HG03342 (cell line): ENCODE results near the gene ARHGDIA.

Source experiments
- ATAC-seq: cut with Tn5 transposase; IDR thresholded peaks from one replicate; pipeline ENCODE4 v1.9.1; 2021; ENCODE audit warnings: mild to moderate bottlenecking, moderate library complexity; ENCODE audit not compliant: unreplicated experiment

ARHGDIA gene

DNA sequence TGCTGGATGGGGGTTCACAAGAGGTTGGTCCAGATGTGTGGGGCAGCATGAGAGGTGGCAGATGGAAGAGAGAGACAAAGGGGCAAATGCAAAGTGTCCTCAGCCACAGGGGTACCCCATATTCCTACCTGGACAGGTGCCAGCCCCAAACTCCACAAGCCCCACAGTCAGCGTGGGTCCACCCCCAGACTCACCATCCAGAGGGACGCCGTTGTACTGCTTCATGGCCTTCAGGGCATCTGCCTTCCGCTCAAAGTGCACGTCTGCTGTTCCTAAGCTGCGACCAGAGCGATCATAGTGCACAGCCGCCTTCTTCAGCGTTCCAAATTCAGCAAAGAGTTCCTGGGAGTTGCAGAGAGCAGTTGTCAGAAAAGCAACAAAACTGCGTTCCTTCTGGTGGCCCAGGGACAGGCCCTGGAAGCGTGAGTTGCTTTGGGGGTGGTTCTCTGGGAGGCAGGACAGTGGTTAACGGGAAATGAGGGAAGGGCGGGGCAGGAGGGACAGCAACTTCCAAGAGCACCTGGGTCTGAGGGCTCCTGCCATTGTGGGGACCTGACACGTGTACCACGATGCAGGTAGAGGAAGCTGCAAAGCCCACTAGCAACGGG, 18.0 kb upstream of the ARHGDIA start:
- no peak for ATAC-seq

DNA sequence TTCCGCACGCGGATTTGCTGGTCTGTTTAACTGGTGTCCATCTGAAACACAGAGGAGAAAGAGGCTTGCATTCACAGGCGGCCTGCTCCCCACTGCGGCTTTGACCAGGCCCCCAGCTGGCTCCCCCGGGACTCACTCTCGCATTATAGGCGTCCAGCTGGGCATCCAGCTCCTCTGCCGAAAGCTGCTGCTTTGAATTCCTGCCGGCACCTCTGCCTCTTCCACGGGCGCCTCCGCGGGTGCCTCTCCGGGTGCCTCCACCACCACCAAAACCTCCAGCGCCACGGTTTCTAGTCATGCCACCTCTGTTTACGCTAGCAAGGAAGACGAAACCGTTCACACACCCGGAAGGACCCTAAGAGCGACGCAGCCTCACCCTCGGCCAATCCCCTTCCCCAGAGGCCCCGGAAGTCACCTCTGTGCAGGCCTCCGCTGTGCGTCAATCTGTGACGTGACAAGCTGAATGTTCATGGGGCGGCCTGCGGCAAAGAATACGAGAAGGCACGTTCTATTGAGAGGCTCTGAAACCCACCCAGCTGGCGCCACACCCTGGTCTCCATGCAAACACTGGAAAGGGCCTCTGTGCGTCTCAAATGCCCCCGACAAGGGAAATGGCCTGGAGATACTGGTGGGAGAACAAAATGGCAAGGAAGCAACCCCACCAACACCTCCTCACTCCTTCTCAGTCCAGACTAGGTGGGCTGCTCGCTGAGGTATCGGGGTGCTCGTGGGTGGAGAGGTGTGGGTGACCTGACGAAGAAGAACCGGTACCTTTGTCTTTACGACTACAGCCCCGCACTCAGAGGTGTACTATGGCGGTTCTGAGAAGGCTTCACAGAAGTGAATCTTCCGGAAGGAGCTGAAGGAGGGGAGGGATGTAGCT, 17.2 kb upstream of the ARHGDIA start:
- ATAC-seq: no peak

DNA sequence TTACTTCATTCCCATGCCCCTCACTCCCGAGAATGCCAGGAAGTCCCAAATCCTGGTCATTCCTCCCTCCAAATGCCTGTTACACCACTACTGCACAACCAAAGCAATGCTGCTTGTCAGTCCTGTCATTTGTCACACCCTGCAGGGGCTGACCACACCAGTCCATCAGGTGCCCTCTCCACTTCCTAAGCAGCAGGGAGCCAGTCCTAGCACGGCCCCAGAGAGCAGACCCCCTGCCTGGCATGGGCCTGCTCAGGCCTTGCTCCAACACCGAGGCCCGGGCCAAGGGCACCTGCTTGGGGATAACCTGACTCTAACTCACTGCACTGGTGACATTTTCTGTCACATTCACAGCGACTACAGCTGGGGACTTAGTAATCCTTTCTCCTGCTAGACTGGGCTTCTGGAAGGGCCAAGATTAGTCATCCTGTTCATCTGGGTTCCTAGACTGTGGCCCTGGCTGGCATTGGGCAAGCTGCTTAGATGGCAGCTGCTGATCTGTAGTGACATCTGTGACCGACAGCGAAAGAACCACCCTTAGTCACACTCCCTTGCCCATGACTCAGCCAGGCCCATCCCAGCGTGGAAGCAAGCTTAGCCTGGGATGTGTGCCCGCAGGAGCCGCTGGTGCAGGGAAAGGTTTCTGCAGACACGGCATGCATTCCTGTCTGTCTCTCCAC, 14.9 kb upstream of the ARHGDIA start:
- ATAC-seq: no peak

DNA sequence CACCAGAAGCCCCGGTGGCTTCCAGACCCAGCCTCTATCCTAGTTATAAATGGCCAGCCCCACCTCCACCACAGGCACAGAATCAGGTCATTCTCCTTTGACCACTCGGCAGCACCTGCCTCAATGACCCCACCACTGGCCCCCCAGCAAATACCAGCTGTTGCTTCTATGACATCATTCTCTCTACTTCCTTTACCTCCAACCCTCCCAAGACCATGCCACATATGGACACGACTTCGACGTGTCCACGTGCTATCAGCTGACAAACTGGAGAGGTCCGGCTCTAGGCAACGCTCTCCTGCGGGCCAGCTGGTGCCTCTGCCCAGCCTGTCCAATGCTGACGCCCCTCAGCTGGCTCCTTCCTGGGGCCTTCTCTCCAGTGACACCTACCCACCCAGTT, 14.3 kb upstream of the ARHGDIA start:
- no peak for ATAC-seq

DNA sequence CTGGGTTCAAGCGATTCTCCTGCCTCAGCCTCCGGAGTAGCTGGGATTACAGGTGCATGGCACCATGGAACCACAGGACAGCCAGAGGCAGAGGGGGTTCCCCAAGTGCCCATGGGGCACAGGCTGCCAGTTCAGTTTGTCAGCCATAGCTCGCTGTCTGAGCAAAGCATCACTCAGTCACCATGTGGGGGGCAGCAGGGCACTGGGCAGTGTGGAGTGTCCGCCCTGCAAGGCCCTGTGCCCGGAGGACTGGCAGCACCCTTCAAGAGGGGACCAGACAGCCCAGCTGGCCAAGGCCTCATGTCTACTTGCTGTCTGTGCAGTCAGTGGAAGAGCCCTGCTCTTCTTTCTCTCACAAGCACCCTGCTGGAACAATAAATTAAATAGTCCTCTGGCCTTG, 13.8 kb upstream of the ARHGDIA start:
- ATAC-seq: no peak

DNA sequence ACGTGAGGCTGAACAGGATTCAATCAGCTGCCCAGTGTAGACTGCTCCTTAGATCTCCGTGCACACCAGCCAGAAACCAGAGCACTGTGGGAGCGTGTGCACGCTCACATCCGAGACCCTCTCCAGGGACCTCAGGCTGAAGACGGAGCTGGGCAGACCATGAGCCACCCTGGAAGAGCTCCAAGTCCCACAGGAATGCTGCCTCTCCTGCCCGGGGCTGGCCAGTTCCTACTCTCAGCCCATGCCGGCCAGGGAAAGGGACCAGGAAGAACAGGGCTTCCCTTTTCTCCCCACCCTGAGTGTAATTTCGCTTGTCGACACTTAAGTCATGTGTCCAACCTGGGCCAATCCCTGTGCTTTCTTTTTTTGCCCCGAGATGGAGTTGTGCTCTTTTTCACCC, 13.4 kb upstream of the ARHGDIA start:
- ATAC-seq: no peak

DNA sequence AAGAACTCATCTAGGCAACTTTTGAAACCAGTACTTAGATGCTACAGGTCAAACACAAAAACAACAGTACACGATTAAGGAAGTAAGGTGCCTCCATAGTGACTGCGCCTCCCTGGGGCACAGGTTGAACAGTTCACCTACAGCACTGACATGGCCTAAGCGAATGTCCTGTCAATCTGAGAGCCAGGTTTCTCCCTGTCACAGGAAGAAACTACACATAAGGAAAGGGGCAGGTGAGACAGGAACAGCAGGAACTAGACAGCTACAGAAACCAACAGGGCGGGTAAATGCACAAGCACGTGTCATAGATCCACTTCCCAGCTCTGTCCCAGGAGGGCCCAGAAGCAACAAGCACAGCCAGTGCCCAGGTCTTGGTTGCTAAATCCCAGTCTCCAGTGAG, 8.0 kb upstream of the ARHGDIA start:
- ATAC-seq: no peak

DNA sequence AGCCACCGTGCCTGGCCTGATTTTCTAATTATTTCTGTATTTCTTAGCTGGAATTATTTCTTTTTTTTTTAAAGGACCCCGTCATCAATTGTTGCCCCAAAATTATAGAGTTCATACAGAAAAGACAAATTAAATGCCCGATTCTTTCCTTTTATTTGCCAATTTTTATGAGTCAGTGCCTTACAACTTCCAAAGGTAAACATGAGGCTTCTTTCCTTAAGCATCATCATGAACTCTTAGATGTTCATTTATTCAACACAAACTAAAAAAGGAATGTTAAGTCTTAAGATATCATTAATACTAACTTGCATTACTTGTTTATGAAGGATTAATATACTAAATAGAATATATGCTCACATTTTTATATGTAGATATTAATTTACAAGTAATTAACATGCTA, 7.2 kb upstream of the ARHGDIA start:
- ATAC-seq: no peak

DNA sequence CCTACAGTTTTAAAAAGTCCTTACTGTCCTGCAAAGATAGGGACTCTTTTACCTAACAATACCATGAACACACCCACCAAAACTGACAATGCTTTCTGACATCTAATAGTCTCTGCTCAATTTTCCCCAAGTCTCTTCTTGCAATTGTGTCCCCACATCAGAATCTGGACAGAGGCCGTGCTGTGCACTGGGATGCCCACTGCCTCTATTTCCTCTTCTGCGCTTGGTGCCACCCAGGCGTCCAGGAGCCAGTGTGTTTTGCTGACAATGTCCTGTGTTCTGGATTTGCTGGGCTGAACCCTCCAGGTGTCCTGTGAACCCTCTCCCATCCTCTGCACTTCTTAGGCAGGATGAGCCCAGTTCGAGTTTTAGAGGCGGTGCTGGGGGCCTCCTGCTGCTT, 6.4 kb upstream of the ARHGDIA start:
- no peak for ATAC-seq

DNA sequence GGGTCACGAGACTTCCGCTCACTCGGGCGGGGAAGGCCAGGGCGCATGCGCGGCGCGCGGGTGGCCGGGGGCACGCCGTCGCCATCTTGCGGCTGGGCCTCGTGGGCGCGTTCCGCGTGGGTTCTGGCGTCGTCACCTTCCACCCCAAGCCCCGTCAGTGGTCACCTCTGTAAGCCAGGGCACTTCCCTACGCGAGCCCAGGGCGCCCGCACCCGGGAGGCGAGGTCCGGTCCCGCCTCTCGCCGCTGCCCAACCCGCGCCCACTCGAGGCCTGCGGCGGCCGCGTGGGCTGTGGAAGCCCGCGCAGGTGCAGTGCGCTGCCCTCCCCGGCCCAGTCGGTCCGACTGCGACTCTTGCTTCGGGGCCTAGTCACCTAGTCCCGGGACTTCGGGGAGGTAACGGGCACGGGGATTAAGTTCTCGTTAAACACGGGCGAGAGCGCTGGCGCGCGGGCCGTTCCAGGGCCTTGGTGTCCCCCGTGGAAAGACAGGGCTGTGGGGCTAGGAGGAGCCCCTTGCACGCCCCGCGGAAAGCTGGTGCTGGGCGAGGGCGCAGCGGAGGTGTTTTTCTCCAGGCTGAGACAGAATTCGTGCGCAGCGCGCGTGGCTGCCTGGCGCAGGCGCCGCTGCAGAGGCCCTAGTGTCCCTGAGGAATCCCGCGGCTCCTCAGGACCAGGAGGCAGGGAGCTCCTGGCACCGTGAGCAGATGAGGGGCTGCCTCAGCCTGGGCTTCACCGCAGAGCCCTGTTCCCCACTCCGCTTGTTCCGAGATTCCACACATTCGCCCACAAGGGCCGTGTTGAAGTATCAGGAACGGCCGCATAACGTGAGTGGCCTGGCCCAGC, 472 bp upstream of the ARHGDIA start:
- ATAC-seq: no peak

DNA sequence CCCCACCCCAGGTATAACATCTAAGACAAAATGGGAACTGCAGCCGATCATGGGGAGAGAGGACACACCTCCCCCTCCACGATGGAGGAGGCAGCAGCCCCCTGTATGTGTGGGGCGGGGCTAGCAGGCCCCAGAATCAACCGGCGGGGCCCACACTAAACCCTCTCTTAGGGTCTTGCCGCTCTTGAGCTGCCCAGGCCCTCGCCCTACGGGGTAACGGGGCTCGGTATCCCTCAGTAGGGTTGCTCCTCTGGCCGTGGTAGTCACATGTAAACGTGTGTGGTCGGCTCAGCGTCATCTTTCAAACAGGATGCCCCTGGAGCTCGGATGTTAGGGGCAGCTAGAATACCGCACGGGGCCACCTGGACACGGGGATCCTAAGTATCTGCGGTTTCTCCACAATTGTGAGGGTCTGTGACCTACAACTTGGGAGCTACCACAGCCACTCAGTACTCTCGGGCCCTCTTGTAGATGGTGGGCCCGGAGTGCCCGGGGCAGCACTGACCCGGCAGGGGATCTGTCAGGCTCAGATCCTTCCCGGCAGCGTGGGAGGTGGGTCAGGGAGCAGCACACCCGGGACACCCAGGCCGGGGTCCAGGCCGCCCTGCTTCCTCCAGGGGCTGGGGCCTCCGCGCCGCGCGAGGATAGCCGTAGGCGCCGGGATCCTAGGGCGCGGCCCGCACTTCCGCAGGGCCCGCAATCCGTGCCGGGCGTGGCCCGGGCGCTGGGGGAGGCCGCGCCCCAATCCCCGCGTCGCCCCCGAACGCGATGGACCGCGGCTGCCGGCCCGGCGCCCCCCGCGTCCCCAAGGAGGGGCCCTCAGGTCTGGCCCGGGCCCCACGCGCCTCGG, 781 bp downstream of the ARHGDIA start:
- no peak for ATAC-seq

DNA sequence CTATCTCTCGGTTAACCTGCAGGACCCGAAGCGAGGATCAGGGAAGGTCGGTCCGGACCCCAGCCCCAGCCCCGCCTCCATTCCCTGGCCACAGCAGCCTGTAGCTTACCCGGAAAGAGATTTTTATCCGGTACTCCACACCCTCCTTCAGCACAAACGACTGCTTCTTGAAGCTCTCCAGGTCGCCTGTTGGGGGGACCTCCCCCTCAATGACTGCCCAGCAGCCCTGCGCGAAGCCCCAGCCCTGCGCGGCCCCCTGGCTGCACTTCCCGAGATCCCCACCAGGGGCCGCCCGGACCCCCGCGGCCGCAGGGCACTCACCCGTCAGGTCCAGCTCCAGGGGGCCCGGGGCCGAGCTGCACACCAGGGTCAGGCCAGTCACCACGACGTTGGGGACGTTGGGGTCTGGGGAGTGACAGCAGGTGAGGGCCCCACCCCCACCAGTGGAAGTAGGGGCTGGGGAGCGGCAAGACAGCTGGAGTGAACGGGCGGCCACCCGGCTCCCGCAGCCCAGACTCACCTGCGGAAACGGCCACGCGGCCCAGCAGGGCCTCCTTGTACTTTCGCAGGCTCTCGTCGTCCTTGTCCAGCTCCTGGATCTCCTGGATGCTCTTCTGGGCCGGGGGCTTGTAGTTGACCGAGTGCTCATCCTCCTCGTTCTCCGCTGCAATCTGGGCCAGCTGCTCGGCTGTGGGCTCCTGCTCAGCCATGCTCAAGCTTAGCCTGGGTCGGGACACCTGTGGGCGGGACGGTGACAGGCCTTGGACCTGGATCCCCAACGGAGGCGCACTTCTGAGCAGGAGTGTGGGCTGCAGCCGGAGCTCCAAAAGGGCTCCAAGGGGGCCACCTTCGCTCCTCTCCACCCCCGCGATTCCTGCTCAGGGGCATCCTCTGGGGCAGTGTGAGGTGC, 1.7 kb downstream of the ARHGDIA start:
- no peak for ATAC-seq

DNA sequence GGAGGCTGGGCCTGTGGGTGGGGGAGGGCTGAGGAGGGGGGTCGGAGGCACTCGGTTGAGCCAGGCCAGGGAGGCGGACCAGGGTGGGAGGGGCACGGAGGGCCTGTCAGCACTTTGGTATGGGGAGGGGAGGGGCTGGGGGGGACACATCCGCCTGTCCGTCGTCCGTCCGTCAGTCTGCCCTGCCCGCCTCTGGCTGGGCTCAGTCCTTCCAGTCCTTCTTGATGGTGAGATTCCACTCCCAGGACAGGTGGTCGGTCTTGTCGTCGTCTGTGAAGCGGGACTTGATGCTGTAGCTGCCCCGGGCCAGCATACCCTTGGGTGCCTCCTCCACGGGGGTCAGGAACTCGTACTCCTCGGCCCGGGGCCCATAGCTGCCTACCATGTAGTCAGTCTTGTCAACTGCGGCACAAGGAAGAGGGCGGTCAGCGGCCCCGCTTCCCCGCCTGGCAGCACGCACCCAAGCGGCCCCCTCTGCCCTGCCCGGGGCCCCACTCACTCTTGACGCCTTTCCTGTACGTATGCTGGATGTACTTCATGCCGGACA, 2.4 kb downstream of the ARHGDIA start:
- no peak for ATAC-seq

DNA sequence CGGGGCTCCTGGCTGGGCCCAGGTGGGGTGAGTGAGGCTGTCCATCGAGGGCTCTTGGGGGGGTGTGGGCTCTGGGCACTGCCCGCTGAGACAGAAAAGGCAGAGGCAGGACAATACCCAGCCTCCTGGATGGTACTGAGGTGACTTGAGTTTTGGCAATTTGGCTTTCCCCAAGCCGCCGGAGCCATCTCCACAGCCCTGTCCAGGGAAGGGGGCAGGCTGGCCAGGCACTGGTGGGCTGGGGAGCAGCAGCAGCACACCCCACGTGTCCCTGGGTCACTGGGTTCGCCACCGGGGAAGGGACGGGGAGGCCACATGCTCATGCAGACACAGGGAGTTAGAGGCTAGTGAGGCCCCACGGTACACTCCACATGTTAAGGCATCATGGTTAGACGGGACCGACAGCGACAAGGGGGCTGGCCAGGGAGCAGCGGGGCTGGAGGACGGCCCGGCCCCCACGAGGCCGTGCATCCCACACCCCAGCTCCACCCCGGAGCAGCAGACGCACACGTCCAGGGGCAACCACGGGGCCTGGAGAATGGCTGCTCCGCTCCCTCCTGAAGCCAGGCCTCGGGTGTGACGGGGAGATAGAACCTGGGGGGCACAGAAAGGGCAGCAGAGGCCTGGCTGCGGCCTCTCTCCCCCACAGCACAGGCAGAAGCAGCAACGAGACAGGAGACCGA, 3.0 kb downstream of the ARHGDIA start:
- ATAC-seq: no peak

DNA sequence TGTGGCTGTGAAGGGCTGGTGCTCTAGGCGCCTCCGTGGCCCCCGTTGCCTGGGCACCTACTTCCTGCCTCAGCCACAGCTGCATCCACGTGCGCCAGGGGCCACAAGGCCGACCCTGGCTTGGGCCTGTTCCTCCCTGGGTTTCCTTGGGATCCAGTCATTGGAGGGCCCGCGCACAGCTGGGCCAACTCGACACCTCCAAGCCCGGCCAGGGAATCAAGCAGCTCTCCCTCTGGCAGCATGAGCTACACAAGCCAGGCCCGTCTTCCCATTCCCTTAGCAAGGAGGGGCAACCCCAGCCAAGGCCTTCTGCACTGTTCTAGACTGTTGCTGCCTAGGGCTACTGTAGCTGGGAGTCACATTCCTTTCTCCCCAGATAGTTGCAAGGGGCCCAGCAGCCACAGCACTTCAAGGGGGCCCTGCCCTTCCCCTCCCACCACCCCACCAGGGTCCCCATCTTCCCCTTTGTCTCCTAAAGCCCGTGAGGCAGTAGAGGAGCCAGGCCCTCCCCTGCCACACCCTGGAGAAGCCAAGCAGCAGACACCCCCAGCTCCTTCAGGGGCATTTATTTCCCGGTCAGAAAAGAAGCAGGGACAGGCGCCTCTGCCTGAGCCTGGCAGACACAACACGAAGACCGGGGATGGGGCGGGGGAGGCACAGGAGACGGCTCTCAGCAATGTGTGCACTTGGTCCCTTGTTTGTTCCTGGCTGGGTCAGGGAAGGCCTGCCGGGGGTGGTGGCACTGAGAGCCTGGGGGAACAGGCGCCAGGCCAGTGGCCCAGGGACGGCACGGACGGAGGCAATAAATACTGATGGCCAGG, 3.8 kb downstream of the ARHGDIA start:
- no peak for ATAC-seq

DNA sequence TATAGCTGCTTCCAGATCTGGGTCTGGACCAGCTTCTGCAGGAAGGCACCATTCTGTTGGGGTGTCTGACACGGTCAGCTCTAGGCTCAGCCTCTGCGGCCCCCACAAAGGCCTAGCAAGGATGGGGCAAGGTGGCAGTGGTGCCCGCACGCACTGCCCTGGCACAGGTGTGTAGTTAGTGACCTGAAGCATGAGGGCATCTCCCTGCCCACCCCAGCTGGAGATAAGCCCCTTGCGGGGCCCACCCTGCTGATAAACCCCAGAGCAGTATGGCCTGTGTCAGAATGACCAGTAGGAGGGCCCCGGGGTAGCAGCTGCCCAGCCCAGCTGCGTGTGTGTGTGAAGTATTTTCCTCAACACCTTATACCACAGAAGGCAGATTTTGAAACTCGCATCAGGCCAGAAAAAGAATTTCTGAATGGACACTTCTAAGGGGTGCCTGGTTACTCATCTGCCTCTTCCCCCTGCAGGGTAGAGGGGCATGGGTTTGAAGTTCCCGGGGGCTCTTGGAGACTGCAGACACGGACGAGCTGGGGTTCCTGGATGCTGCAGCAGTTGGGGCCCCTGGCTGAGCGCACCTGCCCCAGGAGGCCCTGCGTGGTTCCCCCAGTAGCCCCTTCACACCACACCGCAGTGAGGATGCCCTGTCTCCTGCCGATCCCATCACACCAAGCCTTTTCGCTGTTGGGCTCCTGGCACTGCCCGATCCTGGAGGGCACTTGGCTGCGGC, 4.5 kb downstream of the ARHGDIA start:
- ATAC-seq: no peak
